Loucy (cell line): ENCODE data around the gene PDE9A.

Experiments used
- EZH2phosphoT487 ChIP-seq: fragments of 200-600 bp; IDR thresholded peaks from 2 replicates; pipeline ENCODE4 v1.6.1; 2018; ENCODE audit warnings: antibody characterized with exemption, mild to moderate bottlenecking, moderate library complexity, borderline replicate concordance
- TF ChIP-seq, protein P1 (sequence below): fragments of 200-600 bp; sonication (generic); conservative IDR thresholded peaks from 2 replicates; pipeline ENCODE4 v1.5.1; 2014; ENCODE audit warnings: mild to moderate bottlenecking, antibody characterized with exemption, low read length

GRCh38 chr21:42744520-42745445, 91.4 kb downstream of the PDE9A start:
- TF ChIP-seq EZH2phosphoT487, result no peak
- TF ChIP-seq, protein P1, sequence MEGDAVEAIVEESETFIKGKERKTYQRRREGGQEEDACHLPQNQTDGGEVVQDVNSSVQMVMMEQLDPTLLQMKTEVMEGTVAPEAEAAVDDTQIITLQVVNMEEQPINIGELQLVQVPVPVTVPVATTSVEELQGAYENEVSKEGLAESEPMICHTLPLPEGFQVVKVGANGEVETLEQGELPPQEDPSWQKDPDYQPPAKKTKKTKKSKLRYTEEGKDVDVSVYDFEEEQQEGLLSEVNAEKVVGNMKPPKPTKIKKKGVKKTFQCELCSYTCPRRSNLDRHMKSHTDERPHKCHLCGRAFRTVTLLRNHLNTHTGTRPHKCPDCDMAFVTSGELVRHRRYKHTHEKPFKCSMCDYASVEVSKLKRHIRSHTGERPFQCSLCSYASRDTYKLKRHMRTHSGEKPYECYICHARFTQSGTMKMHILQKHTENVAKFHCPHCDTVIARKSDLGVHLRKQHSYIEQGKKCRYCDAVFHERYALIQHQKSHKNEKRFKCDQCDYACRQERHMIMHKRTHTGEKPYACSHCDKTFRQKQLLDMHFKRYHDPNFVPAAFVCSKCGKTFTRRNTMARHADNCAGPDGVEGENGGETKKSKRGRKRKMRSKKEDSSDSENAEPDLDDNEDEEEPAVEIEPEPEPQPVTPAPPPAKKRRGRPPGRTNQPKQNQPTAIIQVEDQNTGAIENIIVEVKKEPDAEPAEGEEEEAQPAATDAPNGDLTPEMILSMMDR, result no peak
